HepG2 (cell line): ENCODE measurements around the gene LIMK2. TPM values are rescaled to one million over a fixed set of nuclear protein-coding genes. Genes with fewer than 3 reads are reported as not detected.

ENCODE experiments used
- AHR ChIP-seq: IDR thresholded peaks from 2 replicates; pipeline ENCODE4 v1.6.1; 2018; ENCODE audit warnings: missing genetic modification reagents, missing compliant biosample characterization
- ATF4 ChIP-seq, 2 experiments: fragments of 450-650 bp in 1 of 2; sonication (generic) in 1 of 2; formaldehyde crosslinking; IDR thresholded peaks; 2 replicates each; pipeline versions ENCODE4 v1.5.0 to v1.8.0; 2020 to 2022; ENCODE audit warnings: mild to moderate bottlenecking in 1 of 2, missing genetic modification reagents in 1 of 2
- BATF2 ChIP-seq: sonication (generic); formaldehyde crosslinking; IDR thresholded peaks from 2 replicates; pipeline ENCODE4 v1.8.0; 2022; ENCODE audit warnings: mild to moderate bottlenecking, missing genetic modification reagents, moderate library complexity
- BRCA1 ChIP-seq: sonication (generic); formaldehyde crosslinking; IDR thresholded peaks from 2 replicates; pipeline ENCODE4 v1.4.0; 2020; ENCODE audit warnings: missing genetic modification reagents
- CEBPZ ChIP-seq: IDR thresholded peaks from 2 replicates; pipeline ENCODE4 v1.6.1; 2012; ENCODE audit warnings: low read length, improper control_type of control experiment
- DDIT3 ChIP-seq: sonication (generic); formaldehyde crosslinking; IDR thresholded peaks from 2 replicates; pipeline ENCODE4 v1.4.0; 2020; ENCODE audit warnings: mild to moderate bottlenecking, missing genetic modification reagents
- HNF4G ChIP-seq, 2 experiments: sonication (generic) in 1 of 2; formaldehyde crosslinking in 1 of 2; IDR thresholded peaks; 2 replicates each; pipeline versions ENCODE4 v1.4.0 to v1.6.1; 2011 to 2020; ENCODE audit warnings: borderline replicate concordance in 2 of 2, low read depth in 2 of 2, mild to moderate bottlenecking in 2 of 2, low read length in 1 of 2, missing genetic modification reagents in 1 of 2, moderate library complexity in 1 of 2
- KDM5B ChIP-seq: sonication (generic); formaldehyde crosslinking; IDR thresholded peaks from 2 replicates; pipeline ENCODE4 v1.4.0; 2020; ENCODE audit warnings: missing genetic modification reagents, mild to moderate bottlenecking, borderline replicate concordance
- MATR3 ChIP-seq: sonication (generic); formaldehyde crosslinking; IDR thresholded peaks from 2 replicates; pipeline ENCODE4 v1.4.0; 2020; ENCODE audit warnings: missing genetic modification reagents
- MYNN ChIP-seq: sonication (generic); formaldehyde crosslinking; IDR thresholded peaks from 2 replicates; pipeline ENCODE4 v1.4.0; 2020; ENCODE audit warnings: mild to moderate bottlenecking, low read depth, missing genetic modification reagents
- POGZ ChIP-seq: sonication (generic); formaldehyde crosslinking; IDR thresholded peaks from 2 replicates; pipeline ENCODE4 v1.4.0; 2020; ENCODE audit warnings: mild to moderate bottlenecking, missing genetic modification reagents
- RAD51 ChIP-seq: fragments of 450-650 bp; IDR thresholded peaks from 2 replicates; pipeline ENCODE4 v1.6.1; 2016; ENCODE audit warnings: borderline replicate concordance
- SIX1 ChIP-seq: sonication (generic); formaldehyde crosslinking; IDR thresholded peaks from 2 replicates; pipeline ENCODE4 v1.4.0; 2020; ENCODE audit warnings: missing genetic modification reagents, borderline replicate concordance
- SYNCRIP ChIP-seq: fragments of 200-400 bp; formaldehyde crosslinking; IDR thresholded peaks from 2 replicates; pipeline ENCODE4 v1.6.1; 2018; ENCODE audit warnings: mild to moderate bottlenecking, low read depth, low read length; ENCODE audit not compliant: insufficient read depth
- YY1 ChIP-seq: IDR thresholded peaks from 2 replicates; pipeline ENCODE4 v1.6.1; 2011; ENCODE audit warnings: low read length, low read depth, moderate library complexity, mild to moderate bottlenecking; ENCODE audit not compliant: insufficient read depth, insufficient replicate concordance
- ZNF121 ChIP-seq: sonication (generic); formaldehyde crosslinking; IDR thresholded peaks from 2 replicates; pipeline ENCODE4 v1.5.0; 2020; ENCODE audit warnings: mild to moderate bottlenecking, missing genetic modification reagents
- ZNF207 ChIP-seq: fragments of 450-650 bp; IDR thresholded peaks from 2 replicates; pipeline ENCODE4 v1.6.1; 2016; ENCODE audit warnings: antibody characterized with exemption, borderline replicate concordance
- ZNF317 ChIP-seq: sonication (generic); formaldehyde crosslinking; IDR thresholded peaks from 2 replicates; pipeline ENCODE4 v1.5.0; 2020; ENCODE audit warnings: mild to moderate bottlenecking, missing genetic modification reagents
- ZNF33B ChIP-seq: sonication (generic); formaldehyde crosslinking; IDR thresholded peaks from 2 replicates; pipeline ENCODE4 v1.5.1; 2020; ENCODE audit warnings: mild to moderate bottlenecking, missing genetic modification reagents
- ZNF367 ChIP-seq: sonication (generic); formaldehyde crosslinking; IDR thresholded peaks from 2 replicates; pipeline ENCODE4 v1.4.0; 2020; ENCODE audit warnings: missing genetic modification reagents, borderline replicate concordance
- ZNF546 ChIP-seq: sonication (generic); formaldehyde crosslinking; conservative IDR thresholded peaks from 2 replicates; pipeline ENCODE4 v1.8.1; 2023; ENCODE audit warnings: mild to moderate bottlenecking, missing genetic modification reagents
- ZNF605 ChIP-seq: sonication (generic); formaldehyde crosslinking; IDR thresholded peaks from 2 replicates; pipeline ENCODE4 v1.8.0; 2022; ENCODE audit warnings: mild to moderate bottlenecking, missing genetic modification reagents
- ZNF780A ChIP-seq: sonication (generic); formaldehyde crosslinking; IDR thresholded peaks from 2 replicates; pipeline ENCODE4 v1.8.0; 2022; ENCODE audit warnings: mild to moderate bottlenecking, missing genetic modification reagents, moderate library complexity
- polyA plus RNA-seq, 8 experiments: library from polyadenylated mRNA; depleted of rRNA in 3 of 8; stranded (reverse) in 7 of 8; unstranded in 1 of 8; fragments of >200 nt; fragmentation: Illumina TruSeq in 4 of 8; extraction: Trizol in 4 of 8; gene quantifications; 2 replicates each; pipeline versions ENCODE4 v1.2.1 to v1.2.3, GENCODE V29; 2011 to 2016; ENCODE audit warnings: low read depth in 4 of 8, missing spikeins in 1 of 8, mixed read lengths in 1 of 8; ENCODE audit not compliant: insufficient read depth in 1 of 8
- total RNA-seq, 5 experiments: library from RNA; depleted of rRNA; stranded (reverse); fragments of >200 nt; fragmentation: Illumina TruSeq; extraction: Trizol; gene quantifications; 2 replicates each; pipeline ENCODE4 v1.2.3, GENCODE V29; 2016; ENCODE audit warnings: low read depth in 1 of 5
- TF ChIP-seq, protein P1 (sequence below): sonication (generic); formaldehyde crosslinking; IDR thresholded peaks from 2 replicates; pipeline ENCODE4 v1.4.0; 2020; ENCODE audit warnings: missing genetic modification reagents, mild to moderate bottlenecking, borderline replicate concordance

The LIMK2 gene
- total and polyA plus RNA-seq, 2 of the 13 experiments (the other 11 are each of a cell fraction or from before 2014, with no cell fraction given), result 20.9 to 29.8 TPM

DNA sequence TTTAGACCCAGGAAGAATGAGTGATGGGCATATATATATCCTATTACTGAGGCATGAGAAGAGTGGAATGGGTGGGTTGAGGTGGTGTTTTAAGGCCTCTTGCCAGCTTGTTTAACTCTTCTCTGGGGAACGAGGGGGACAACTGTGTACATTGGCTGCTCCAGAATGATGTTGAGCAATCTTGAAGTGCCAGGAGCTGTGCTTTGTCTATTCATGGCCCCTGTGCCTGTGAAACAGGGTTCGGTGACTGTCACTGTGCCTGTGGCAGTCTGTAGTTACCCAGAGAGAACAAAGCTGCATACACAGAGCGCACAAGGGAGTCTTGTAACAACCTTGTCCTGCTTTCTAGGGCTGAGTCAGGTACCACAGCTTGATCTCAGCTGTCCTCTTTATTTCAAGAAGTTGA is 11.7 kb downstream of the LIMK2 start (continued):
- TF ChIP-seq AHR (CRISPR knock-in tag) (no peak), HNF4G (IDR thresholded peaks at IDR 0.05; ENCODE audit: borderline replicate concordance, low read depth, low read length) (peak; percentile 23; the same call in 1 of the 2 replicates), HNF4G (CRISPR knock-in tag; IDR thresholded peaks at IDR 0.05; ENCODE audit: borderline replicate concordance, low read depth) (no peak), ZNF605 (CRISPR knock-in tag) (no peak), RAD51 (no peak), BRCA1 (no peak), ZNF121 (peak; percentile 34; the same call in 1 of the 2 replicates), KDM5B (CRISPR knock-in tag) (no peak), SIX1 (CRISPR knock-in tag) (peak; percentile 41; the same call in 1 of the 2 replicates), ZNF546 (CRISPR knock-in tag) (no peak), ZNF207 (no peak), MATR3 (CRISPR knock-in tag) (no peak), YY1 (peak; percentile 53), ZNF317 (no peak), ZNF780A (CRISPR knock-in tag) (no peak), MYNN (no peak), ZNF367 (CRISPR knock-in tag) (no peak), SYNCRIP (no peak), ATF4 (CRISPR knock-in tag; IDR thresholded peaks at IDR 0.05) (0 out of 4 replicates have a peak, but pooled peaks of 1 of the 2 experiments have one; percentile 16), DDIT3 (no peak), CEBPZ (no peak), ZNF33B (no peak), BATF2 (CRISPR knock-in tag) (no peak), POGZ (no peak)
- TF ChIP-seq, protein P1, sequence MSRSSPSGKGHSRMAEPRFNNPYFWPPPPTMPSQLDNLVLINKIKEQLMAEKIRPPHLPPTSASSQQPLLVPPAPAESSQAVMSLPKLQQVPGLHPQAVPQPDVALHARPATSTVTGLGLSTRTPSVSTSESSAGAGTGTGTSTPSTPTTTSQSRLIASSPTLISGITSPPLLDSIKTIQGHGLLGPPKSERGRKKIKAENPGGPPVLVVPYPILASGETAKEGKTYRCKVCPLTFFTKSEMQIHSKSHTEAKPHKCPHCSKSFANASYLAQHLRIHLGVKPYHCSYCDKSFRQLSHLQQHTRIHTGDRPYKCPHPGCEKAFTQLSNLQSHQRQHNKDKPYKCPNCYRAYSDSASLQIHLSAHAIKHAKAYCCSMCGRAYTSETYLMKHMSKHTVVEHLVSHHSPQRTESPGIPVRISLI, result peak; percentile 69; the same call in 1 of the 2 replicates
